K562 (cell line): ENCODE results near the gene ZBTB39. TPM values are rescaled to one million over a fixed set of nuclear protein-coding genes. Genes with fewer than 3 reads are reported as not detected.

ENCODE experiments used
- ATAC-seq: fragments of 200-7000 bp; cut with Tn5 transposase; 3 replicates; pipeline ENCODE4 v1.9.1; 2020; ENCODE audit warnings: moderate library complexity
- BruUV-seq: library from RNA; stranded (reverse); fragments of 400-500 nt; replicated peaks from 2 replicates; lab custom pipeline; 2021; lab: Mats Ljungman, UMichigan
- CTCF ChIA-PET: fragments of 300-600 bp; formaldehyde crosslinking; extraction: SDS; loops from one replicate; lab custom pipeline; 2021; ENCODE audit warnings: low intra/inter-chr PET ratio; lab: Yijun Ruan, JAX
- POLR2A ChIA-PET: fragments of 300-600, 350-650 bp; sonication (Branson Sonifier 250); formaldehyde crosslinking; extraction: SDS; loops from one replicate; lab custom pipeline; 2021; ENCODE audit warnings: antibody characterized with exemption, inconsistent platforms; lab: Yijun Ruan, JAX
- DNase-seq, 4 experiments: peaks; one replicate each; pipeline versions ENCODE4 v3.0.0 to v3.0.0-alpha.2; 2011 to 2018; ENCODE audit warnings: low spot score in 3 of 4, mixed read lengths in 3 of 4; ENCODE audit errors: extremely low read depth in 1 of 4
- FAIRE-seq: peaks from 2 replicates; lab custom pipeline; 2011; peaks lifted over from hg19 to GRCh38; lab: Jason Lieb, UNC
- H2AFZ ChIP-seq: 2 replicates; pipeline ENCODE4 v1.6.0; 2011; ENCODE audit warnings: low read depth, low read length, control low read depth, inconsistent platforms
- H3K27ac ChIP-seq: fragments of 200-600 bp; 3 replicates; pipeline ENCODE4 v1.8.0; 2011; ENCODE audit warnings: low read depth, mild to moderate bottlenecking, control low read depth, inconsistent platforms, low read length, moderate library complexity, mixed read lengths; ENCODE audit errors: extremely low read depth
- H3K27me3 ChIP-seq, 2 experiments: fragments of 300-600 bp in 1 of 2; 2 replicates in 1 of 2; 3 replicates in 1 of 2; pipeline versions ENCODE4 v1.6.0 to v1.8.0; 2011; ENCODE audit warnings: inconsistent platforms in 2 of 2, low read length in 2 of 2, mild to moderate bottlenecking in 1 of 2, mixed read lengths in 1 of 2, moderate library complexity in 1 of 2; ENCODE audit not compliant: control insufficient read depth in 2 of 2, insufficient read depth in 2 of 2
- H3K36me3 ChIP-seq: fragments of 300-600 bp; 3 replicates; pipeline ENCODE4 v1.8.0; 2011; ENCODE audit warnings: mild to moderate bottlenecking, low read length, inconsistent platforms; ENCODE audit not compliant: control insufficient read depth, insufficient read depth
- H3K4me1 ChIP-seq, 2 experiments: fragments of 200-600 bp in 1 of 2; replicated peaks in 1 of 2; 2 replicates in 1 of 2; 3 replicates in 1 of 2; pipeline versions ENCODE4 v1.5.1 to v1.8.0; 2011; ENCODE audit warnings: inconsistent platforms in 2 of 2, low read length in 2 of 2, mild to moderate bottlenecking in 1 of 2, mixed read lengths in 1 of 2, moderate library complexity in 1 of 2; ENCODE audit not compliant: control insufficient read depth in 2 of 2, insufficient read depth in 2 of 2
- H3K4me2 ChIP-seq: 2 replicates; pipeline ENCODE4 v1.6.1; 2011; ENCODE audit warnings: low read length, control low read depth, inconsistent platforms, mixed read lengths; ENCODE audit not compliant: insufficient read depth
- H3K4me3 ChIP-seq: fragments of 200-600 bp; sonication (generic), shearing (Covaris generic); 2 replicates; pipeline ENCODE4 v1.5.1; 2016; ENCODE audit warnings: control low read depth, inconsistent platforms
- H3K79me2 ChIP-seq: fragments of 200-600 bp; 3 replicates; pipeline ENCODE4 v1.8.0; 2011; ENCODE audit warnings: low read length, inconsistent platforms; ENCODE audit not compliant: control insufficient read depth, insufficient read depth
- H3K9ac ChIP-seq, 2 experiments: 2 replicates each; pipeline versions ENCODE4 v1.6.0 to v1.6.1; 2011; ENCODE audit warnings: low read depth in 2 of 2, low read length in 2 of 2, control low read depth in 1 of 2, inconsistent platforms in 1 of 2, mild to moderate bottlenecking in 1 of 2, mixed read lengths in 1 of 2; ENCODE audit not compliant: insufficient read depth in 1 of 2
- H3K9me1 ChIP-seq: one replicate; pipeline ENCODE4 v1.6.0; 2011; ENCODE audit warnings: inconsistent platforms, mild to moderate bottlenecking, low read length, moderate library complexity; ENCODE audit not compliant: control insufficient read depth, insufficient read depth
- H3K9me3 ChIP-seq: replicated peaks from 2 replicates; pipeline ENCODE4 v1.5.1; 2011; ENCODE audit warnings: low read depth, low read length, inconsistent platforms; ENCODE audit not compliant: control insufficient read depth, insufficient read depth
- H4K20me1 ChIP-seq: replicated peaks from 2 replicates; pipeline ENCODE4 v1.6.1; 2011; ENCODE audit warnings: low read length, inconsistent platforms, mixed read lengths; ENCODE audit not compliant: control insufficient read depth, insufficient read depth
- CREB1 ChIP-seq, 2 experiments: sonication (generic) in 1 of 2; formaldehyde crosslinking in 1 of 2; IDR thresholded peaks; 2 replicates each; pipeline versions ENCODE4 v1.6.1 to v1.8.0; 2012 to 2022; ENCODE audit warnings: inconsistent platforms in 1 of 2, mild to moderate bottlenecking in 1 of 2, missing genetic modification reagents in 1 of 2, moderate library complexity in 1 of 2
- NR2F6 ChIP-seq: fragments of 450-650 bp; formaldehyde crosslinking; IDR thresholded peaks from 2 replicates; pipeline ENCODE4 v1.4.0; 2020; ENCODE audit warnings: mild to moderate bottlenecking
- ZBTB11 ChIP-seq, 3 experiments: fragments of 200-800 bp in 1 of 3; fragments of 250-450 bp in 1 of 3; fragments of 450-650 bp in 1 of 3; sonication (Bioruptor Pico) in 1 of 3; sonication (Bioruptor generic) in 1 of 3; formaldehyde crosslinking in 1 of 3; IDR thresholded peaks; 2 replicates each; pipeline versions ENCODE4 v1.6.1 to v1.8.0; 2016 to 2022; ENCODE audit warnings: mild to moderate bottlenecking in 2 of 3, missing genetic modification characterization in 2 of 3, missing compliant biosample characterization in 1 of 3, moderate library complexity in 1 of 3
- WGBS: fragments of 100-300 bp; shearing (Covaris generic); methylation state at CpG from one replicate; pipeline ENCODE4 v1.1.6; 2016; ENCODE audit warnings: low coverage, mixed read lengths; ENCODE audit not compliant: insufficient coverage; ENCODE audit errors: missing lambda C conversion rate; 5-methylcytosine and 5-hydroxymethylcytosine counted together
- in situ Hi-C: fragments of 300-500 bp; cut with MboI; formaldehyde crosslinking; loops from 4 replicates; pipeline ENCODE4 v1.15.0; 2018; ENCODE audit warnings: inconsistent platforms, mixed read lengths
- intact Hi-C: fragments of 100-400 bp; cut with micrococcal nuclease; formaldehyde crosslinking; loops from 2 replicates; pipeline ENCODE4 v1.14.2; 2022
- polyA plus RNA-seq, 8 experiments: library from polyadenylated mRNA; depleted of rRNA in 4 of 8; stranded (reverse) in 5 of 8; unstranded in 3 of 8; fragments of >200 nt; fragmentation: Nextera tagmentation in 2 of 8; fragmentation: Illumina TruSeq in 1 of 8; extraction: Ambion mirVana in 2 of 8; extraction: Trizol in 1 of 8; gene quantifications; 2 replicates each; pipeline versions ENCODE4 v1.2.1 to v1.2.3, GENCODE V29; 2011 to 2014; ENCODE audit warnings: inconsistent platforms in 1 of 8, missing spikeins in 1 of 8
- total RNA-seq, 7 experiments: library from RNA; depleted of rRNA in 6 of 7; stranded (reverse); fragments of >200 nt in 6 of 7; fragmentation: Illumina TruSeq in 2 of 7; extraction: Trizol in 2 of 7; gene quantifications; 2 replicates each; pipeline versions ENCODE4 v1.2.1 to v1.2.3, GENCODE V29; 2011 to 2021; ENCODE audit warnings: low replicate concordance in 1 of 7

ZBTB39 gene
- total and polyA plus RNA-seq, 9 of the 15 experiments (the other 6 are each of a cell fraction or from before 2014, with no cell fraction given): 3.3 to 13.3 (median 8.6) TPM

- WGBS: 24% methylated on average over 7 of the region's 7 CpGs
- no peak overlapping the region for H3K4me2 ChIP-seq
- in situ Hi-C loops: no loop called here
Observed at GRCh38 chr12:57031789-57032188, 25.4 kb upstream of the ZBTB39 start.

More at GRCh38 chr12:57031789-57032188, 25.4 kb upstream of the ZBTB39 start:
- H3K9me1 ChIP-seq: no peaks in the 10 kb centered on the region
- no peak overlapping the region for H2AFZ ChIP-seq
- no peaks in the 10 kb centered on the region for H3K27me3 ChIP-seq
- DNase-seq: no peak
- ATAC-seq: no peak
- ChIA-PET POLR2A (interaction anchor here (0.6 to 1.5 kb wide), 6 partner anchors 10 to 151 kb away, joined by 3 to 10 read pairs (median 4); no protein-coding TSS in a partner anchor), CTCF (no interaction called here)
- H3K4me1 ChIP-seq: peaks cover 13 to 18% of the 10 kb centered on the region in 2 experiments
- no peaks in the 10 kb centered on the region for H4K20me1 ChIP-seq
- TF ChIP-seq ZBTB11 (CRISPR knock-in tag; IDR thresholded peaks at IDR 0.05) (no peak), CREB1 (IDR thresholded peaks at IDR 0.05) (no peak), CREB1 (CRISPR knock-in tag; IDR thresholded peaks at IDR 0.05) (no peak), NR2F6 (no peak)
- no peak overlapping the region for H3K27ac ChIP-seq
- no peak overlapping the region for H3K4me3 ChIP-seq
- H3K9ac ChIP-seq: no peak overlapping the region; a peak in 1 of 4 replicates
- H3K36me3 ChIP-seq: no peaks in the 10 kb centered on the region
- no peak for FAIRE-seq
- H3K79me2 ChIP-seq: no peaks in the 10 kb centered on the region
- BruUV-seq: no TSS peak
- H3K9me3 ChIP-seq: no peaks in the 10 kb centered on the region
- intact Hi-C loops: loop anchor here (1.0 kb wide), 1 partner anchor 81 kb away; no protein-coding TSS in a partner anchor
